Measurements from ENCODE around the gene MIGA1.
"Not testable (repeated sequence)": the region's sequence is repeated elsewhere in the genome, so short reads cannot be mapped to it uniquely, and the experiment has no call there.

MIGA1 gene

GRCh38 chr1:77900687-77901293 lies 121.3 kb downstream of the MIGA1 start:
- Histone ChIP-seq H3K9me3 (ENCODE audit: control insufficient read depth, low read length) (no peaks in the 10 kb centered on the region), H3K27ac (ENCODE audit: insufficient read depth, low read depth, low read length, poor library complexity, severe bottlenecking) (no peak overlapping the region), H3K4me3 (ENCODE audit: insufficient read depth, low read depth, low read length) (no peak overlapping the region), H3K36me3 (ENCODE audit: control insufficient read depth, insufficient read depth, low read length) (no peaks in the 10 kb centered on the region), H3K4me1 (ENCODE audit: control insufficient read depth, insufficient read depth, low read length) (no peaks in the 10 kb centered on the region), H3K27me3 (ENCODE audit: control insufficient read depth, insufficient read depth, low read length, poor library complexity, severe bottlenecking) (no peaks in the 10 kb centered on the region)
- 39 to 80% methylated on average over 3 of the region's 4 CpGs for WGBS, 2 experiments

GRCh38 chr1:77905603-77906002 lies 126.2 kb downstream of the MIGA1 start:
- H3K27ac ChIP-seq (ENCODE audit: insufficient read depth, low read depth, low read length, poor library complexity, severe bottlenecking), result no peak overlapping the region
- H3K4me3 ChIP-seq (ENCODE audit: insufficient read depth, low read depth, low read length), result no peak overlapping the region
- no peaks in the 10 kb centered on the region for H3K9me3 ChIP-seq (ENCODE audit: control insufficient read depth, low read length)
- no peaks in the 10 kb centered on the region for H3K4me1 ChIP-seq (ENCODE audit: control insufficient read depth, insufficient read depth, low read length)
- WGBS, 2 experiments, result 94 to 100% methylated on average over 1 of the region's 1 CpG
- H3K27me3 ChIP-seq (ENCODE audit: control insufficient read depth, insufficient read depth, low read length, poor library complexity, severe bottlenecking), result no peaks in the 10 kb centered on the region
- no peaks in the 10 kb centered on the region for H3K36me3 ChIP-seq (ENCODE audit: control insufficient read depth, insufficient read depth, low read length)

GRCh38 chr1:77906019-77906545 lies 126.6 kb downstream of the MIGA1 start:
- no peak overlapping the region for H3K27ac ChIP-seq (ENCODE audit: insufficient read depth, low read depth, low read length, poor library complexity, severe bottlenecking)
- WGBS, 2 experiments, result 92% methylated on average over 2 of the region's 2 CpGs; no CpG with 5 or more reads in 1 of the 2 experiments
- H3K36me3 ChIP-seq (ENCODE audit: control insufficient read depth, insufficient read depth, low read length), result no peaks in the 10 kb centered on the region
- H3K4me1 ChIP-seq (ENCODE audit: control insufficient read depth, insufficient read depth, low read length), result no peaks in the 10 kb centered on the region
- no peaks in the 10 kb centered on the region for H3K9me3 ChIP-seq (ENCODE audit: control insufficient read depth, low read length)
- H3K4me3 ChIP-seq (ENCODE audit: insufficient read depth, low read depth, low read length), result no peak overlapping the region
- no peaks in the 10 kb centered on the region for H3K27me3 ChIP-seq (ENCODE audit: control insufficient read depth, insufficient read depth, low read length, poor library complexity, severe bottlenecking)

- Histone ChIP-seq H3K4me1 (ENCODE audit: control insufficient read depth, insufficient read depth, low read length) (no peaks in the 10 kb centered on the region), H3K27me3 (ENCODE audit: control insufficient read depth, insufficient read depth, low read length, poor library complexity, severe bottlenecking) (no peaks in the 10 kb centered on the region), H3K4me3 (ENCODE audit: insufficient read depth, low read depth, low read length) (no peak overlapping the region), H3K36me3 (ENCODE audit: control insufficient read depth, insufficient read depth, low read length) (no peaks in the 10 kb centered on the region), H3K9me3 (ENCODE audit: control insufficient read depth, low read length) (no peaks in the 10 kb centered on the region), H3K27ac (ENCODE audit: insufficient read depth, low read depth, low read length, poor library complexity, severe bottlenecking) (no peak overlapping the region)
- 96 to 100% methylated on average over 1 of the region's 1 CpG for WGBS, 2 experiments
Observed at GRCh38 chr1:77906624-77907023, 127.2 kb downstream of the MIGA1 start.

GRCh38 chr1:77910116-77910515 lies 130.7 kb downstream of the MIGA1 start:
- no peak overlapping the region for H3K4me3 ChIP-seq (ENCODE audit: insufficient read depth, low read depth, low read length)
- no peaks in the 10 kb centered on the region for H3K36me3 ChIP-seq (ENCODE audit: control insufficient read depth, insufficient read depth, low read length)
- no peak overlapping the region for H3K27ac ChIP-seq (ENCODE audit: insufficient read depth, low read depth, low read length, poor library complexity, severe bottlenecking)
- WGBS, 2 experiments, result 89 to 97% methylated on average over 4 of the region's 4 CpGs
- H3K9me3 ChIP-seq (ENCODE audit: control insufficient read depth, low read length), result no peaks in the 10 kb centered on the region
- no peaks in the 10 kb centered on the region for H3K4me1 ChIP-seq (ENCODE audit: control insufficient read depth, insufficient read depth, low read length)
- no peaks in the 10 kb centered on the region for H3K27me3 ChIP-seq (ENCODE audit: control insufficient read depth, insufficient read depth, low read length, poor library complexity, severe bottlenecking)

- not testable (repeated sequence) for H3K9me3 ChIP-seq (ENCODE audit: control insufficient read depth, low read length); H3K36me3 ChIP-seq (ENCODE audit: control insufficient read depth, insufficient read depth, low read length); H3K27me3 ChIP-seq (ENCODE audit: control insufficient read depth, insufficient read depth, low read length, poor library complexity, severe bottlenecking); H3K4me1 ChIP-seq (ENCODE audit: control insufficient read depth, insufficient read depth, low read length); H3K4me3 ChIP-seq (ENCODE audit: insufficient read depth, low read depth, low read length); H3K27ac ChIP-seq (ENCODE audit: insufficient read depth, low read depth, low read length, poor library complexity, severe bottlenecking)
- whole genome bisulfite sequencing, 2 experiments, result 85 to 93% methylated on average over 5 of the region's 5 CpGs
Observed at GRCh38 chr1:77918918-77919317, 139.5 kb downstream of the MIGA1 start.

GRCh38 chr1:77925518-77925917 lies 146.1 kb downstream of the MIGA1 start:
- Histone ChIP-seq H3K27ac (ENCODE audit: insufficient read depth, low read depth, low read length, poor library complexity, severe bottlenecking) (no peak overlapping the region), H3K4me3 (ENCODE audit: insufficient read depth, low read depth, low read length) (no peak overlapping the region), H3K9me3 (ENCODE audit: control insufficient read depth, low read length) (no peaks in the 10 kb centered on the region), H3K4me1 (ENCODE audit: control insufficient read depth, insufficient read depth, low read length) (no peaks in the 10 kb centered on the region), H3K27me3 (ENCODE audit: control insufficient read depth, insufficient read depth, low read length, poor library complexity, severe bottlenecking) (no peaks in the 10 kb centered on the region), H3K36me3 (ENCODE audit: control insufficient read depth, insufficient read depth, low read length) (no peaks in the 10 kb centered on the region)
- WGBS, 2 experiments, result 100% methylated on average over 1 of the region's 1 CpG; no CpG with 5 or more reads in 1 of the 2 experiments

GRCh38 chr1:77925956-77926355 lies 146.5 kb downstream of the MIGA1 start:
- Histone ChIP-seq H3K27me3 (ENCODE audit: control insufficient read depth, insufficient read depth, low read length, poor library complexity, severe bottlenecking) (no peaks in the 10 kb centered on the region), H3K36me3 (ENCODE audit: control insufficient read depth, insufficient read depth, low read length) (no peaks in the 10 kb centered on the region), H3K4me1 (ENCODE audit: control insufficient read depth, insufficient read depth, low read length) (no peaks in the 10 kb centered on the region), H3K9me3 (ENCODE audit: control insufficient read depth, low read length) (no peaks in the 10 kb centered on the region), H3K4me3 (ENCODE audit: insufficient read depth, low read depth, low read length) (no peak overlapping the region), H3K27ac (ENCODE audit: insufficient read depth, low read depth, low read length, poor library complexity, severe bottlenecking) (no peak overlapping the region)
- 100% methylated on average over 1 to 2 of the region's 2 CpGs for WGBS, 2 experiments

GRCh38 chr1:77926561-77927357 lies 147.3 kb downstream of the MIGA1 start:
- no peaks in the 10 kb centered on the region for H3K27me3 ChIP-seq (ENCODE audit: control insufficient read depth, insufficient read depth, low read length, poor library complexity, severe bottlenecking)
- no peaks in the 10 kb centered on the region for H3K9me3 ChIP-seq (ENCODE audit: control insufficient read depth, low read length)
- no peak overlapping the region for H3K27ac ChIP-seq (ENCODE audit: insufficient read depth, low read depth, low read length, poor library complexity, severe bottlenecking)
- no peaks in the 10 kb centered on the region for H3K36me3 ChIP-seq (ENCODE audit: control insufficient read depth, insufficient read depth, low read length)
- no peak overlapping the region for H3K4me3 ChIP-seq (ENCODE audit: insufficient read depth, low read depth, low read length)
- H3K4me1 ChIP-seq (ENCODE audit: control insufficient read depth, insufficient read depth, low read length), result no peaks in the 10 kb centered on the region
- 90% methylated on average over 10 to 12 of the region's 13 CpGs for WGBS, 2 experiments

GRCh38 chr1:77927414-77927813 lies 148.0 kb downstream of the MIGA1 start:
- no peaks in the 10 kb centered on the region for H3K27me3 ChIP-seq (ENCODE audit: control insufficient read depth, insufficient read depth, low read length, poor library complexity, severe bottlenecking)
- H3K9me3 ChIP-seq (ENCODE audit: control insufficient read depth, low read length), result no peaks in the 10 kb centered on the region
- H3K4me1 ChIP-seq (ENCODE audit: control insufficient read depth, insufficient read depth, low read length), result no peaks in the 10 kb centered on the region
- no peaks in the 10 kb centered on the region for H3K36me3 ChIP-seq (ENCODE audit: control insufficient read depth, insufficient read depth, low read length)
- no peak overlapping the region for H3K27ac ChIP-seq (ENCODE audit: insufficient read depth, low read depth, low read length, poor library complexity, severe bottlenecking)
- WGBS, 2 experiments, result 91 to 96% methylated on average over 2 to 3 of the region's 4 CpGs
- no peak overlapping the region for H3K4me3 ChIP-seq (ENCODE audit: insufficient read depth, low read depth, low read length)

Data from ectodermal cell (in vitro differentiated cells).